GDM1 (cell line): Measurements from ENCODE around the gene MRPS25.
"Not testable (repeated sequence)": the region's sequence is repeated elsewhere in the genome, so short reads cannot be mapped to it uniquely, and the experiment has no call there.

Experiments
- DNase-seq: peaks from one replicate; lab custom pipeline; 2025; lab: John Stamatoyannopoulos, UW

Gene MRPS25

DNA sequence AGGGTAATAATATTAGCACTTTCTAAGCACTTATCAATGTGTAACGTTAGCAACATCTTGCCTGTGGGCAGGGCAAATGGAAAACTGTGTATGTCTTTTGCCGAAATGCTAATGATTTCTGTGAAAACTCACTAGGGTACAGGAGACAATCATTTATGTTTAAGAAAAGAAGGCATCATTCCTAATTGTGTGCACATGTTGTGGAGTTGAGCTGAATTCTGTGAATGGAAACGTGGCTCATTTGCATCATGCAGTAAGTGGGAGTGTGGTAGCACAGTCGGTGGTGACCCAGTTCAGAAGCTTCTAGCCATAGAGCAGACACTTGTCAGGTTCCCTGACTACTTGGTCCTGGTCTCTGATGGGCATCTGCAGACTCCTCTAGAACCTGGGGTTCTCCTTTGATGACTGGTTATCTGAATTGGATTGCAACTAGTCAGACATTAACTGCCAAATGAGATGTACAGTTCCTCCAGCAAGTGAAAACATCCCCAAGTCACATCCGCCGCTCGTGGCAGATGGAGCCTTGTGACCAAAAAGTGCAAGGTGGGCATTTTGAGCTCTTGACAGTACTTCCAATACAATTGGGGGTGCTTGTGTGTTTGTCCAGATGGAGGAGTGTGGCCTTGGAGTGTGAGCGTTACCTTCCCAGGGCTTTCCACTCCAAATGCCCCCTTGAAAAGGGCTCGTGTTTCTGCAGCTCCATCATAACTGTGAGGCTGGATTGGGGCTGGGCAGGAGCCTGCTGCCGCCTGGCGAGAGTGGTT is 21.5 kb downstream of the MRPS25 start:
- no peak for DNase-seq

DNA sequence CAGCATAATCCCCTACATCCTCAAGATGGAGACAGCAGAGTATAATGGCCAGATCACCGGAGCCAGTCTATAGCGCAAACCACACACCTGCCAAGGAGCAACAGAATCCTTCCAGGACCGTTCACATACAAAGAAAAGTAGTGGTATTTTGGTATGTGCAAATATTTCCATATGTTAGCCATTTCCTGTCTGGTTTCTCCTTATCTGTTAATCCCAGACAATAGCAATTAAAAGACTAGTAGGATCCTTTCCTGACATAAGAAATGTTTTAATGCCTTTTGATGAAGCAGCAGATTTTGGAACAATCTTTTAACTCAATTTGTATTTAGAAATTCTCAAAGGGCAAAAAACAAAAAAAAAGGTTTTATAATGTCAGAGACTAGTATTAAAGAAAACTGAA is 22.2 kb downstream of the MRPS25 start:
- no peak for DNase-seq

GRCh38 chr3:15041950-15042349 is 23.2 kb downstream of the MRPS25 start:
- DNase-seq: no peak

DNA sequence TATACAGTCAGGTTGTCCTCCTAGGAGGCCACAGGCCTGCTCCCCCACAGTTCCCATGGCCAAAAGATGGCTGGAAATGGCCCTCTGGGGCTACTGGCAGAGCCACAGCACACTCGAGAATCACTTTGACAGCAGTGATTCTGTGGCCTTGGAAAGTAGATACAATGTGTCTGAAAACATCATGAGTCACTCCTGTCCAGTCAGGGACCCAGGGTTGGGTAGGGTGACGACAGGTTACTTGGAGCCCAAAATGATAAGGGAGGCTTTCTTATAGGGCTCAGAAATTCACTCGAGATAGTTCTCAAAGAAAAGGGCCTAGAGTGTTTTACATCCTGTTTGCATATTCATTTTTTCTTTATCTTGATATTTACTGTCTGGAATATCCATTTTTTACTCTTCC is 24.3 kb downstream of the MRPS25 start:
- DNase-seq: no peak

- no peak for DNase-seq
Observed at GRCh38 chr3:15038306-15038705, 26.8 kb downstream of the MRPS25 start.

GRCh38 chr3:15033103-15033502 is 32.0 kb downstream of the MRPS25 start:
- DNase-seq: no peak

GRCh38 chr3:15032650-15033049 is 32.5 kb downstream of the MRPS25 start:
- no peak for DNase-seq

GRCh38 chr3:15029625-15030024 is 35.5 kb downstream of the MRPS25 start:
- no peak for DNase-seq

- DNase-seq: no peak
Observed at GRCh38 chr3:15023719-15024118, 41.4 kb downstream of the MRPS25 start.

- DNase-seq: no peak
Observed at GRCh38 chr3:15023249-15023648, 41.9 kb downstream of the MRPS25 start.

GRCh38 chr3:15017191-15017590 is 47.9 kb downstream of the MRPS25 start:
- DNase-seq: no peak

DNA sequence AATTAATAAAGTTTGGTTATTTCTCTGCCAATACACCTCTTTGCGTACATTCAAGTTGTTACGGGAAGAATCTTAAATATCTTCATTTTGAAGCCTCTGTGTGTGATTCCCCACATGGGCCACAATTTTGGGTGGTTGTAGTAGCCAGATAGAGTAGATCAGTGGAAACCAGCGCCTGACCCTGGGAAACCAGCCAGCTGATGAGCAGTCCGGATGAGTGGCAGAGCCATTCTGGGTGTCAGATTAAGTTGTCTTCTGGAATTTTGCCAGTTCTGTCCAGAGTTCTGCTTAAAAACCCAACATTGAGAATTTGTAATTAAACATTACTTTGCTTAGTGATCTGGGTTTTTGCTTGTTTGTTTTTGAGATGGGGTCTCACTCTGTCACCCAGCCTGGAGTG is 49.7 kb downstream of the MRPS25 start:
- no peak for DNase-seq

DNA sequence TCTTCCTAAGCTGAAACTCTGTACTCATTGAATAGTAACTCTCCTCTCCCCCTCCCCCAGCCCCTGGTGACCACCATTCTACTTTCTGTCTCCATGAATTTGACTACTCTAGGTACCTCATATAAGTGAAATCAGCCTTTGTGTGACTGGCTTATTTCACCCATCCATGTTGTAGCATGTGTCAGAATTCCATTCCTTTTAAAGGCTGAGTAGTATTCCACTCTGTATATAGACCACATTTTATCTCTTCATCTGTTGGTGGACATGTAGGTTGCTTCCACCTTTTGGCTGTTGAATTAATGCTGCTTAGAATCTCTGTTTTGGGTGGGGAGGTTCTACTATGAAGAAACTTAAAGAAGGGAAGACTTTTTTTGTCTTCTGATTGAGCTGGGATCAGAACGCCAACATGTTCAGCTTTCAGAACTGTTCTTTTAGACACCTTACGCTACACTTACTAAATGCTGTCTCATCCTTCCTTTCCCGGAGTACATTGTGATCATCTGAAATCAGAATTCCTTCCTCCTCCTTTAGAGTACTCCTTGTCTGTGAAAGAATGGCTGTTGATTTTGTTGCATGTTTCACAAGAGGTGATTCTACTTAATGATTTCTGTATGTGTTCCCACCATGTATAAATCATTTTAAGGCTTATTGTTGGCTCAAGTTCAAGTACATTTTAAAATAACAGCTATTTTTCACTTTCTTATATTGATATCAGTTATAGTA is 50.3 kb downstream of the MRPS25 start:
- DNase-seq: no peak

GRCh38 chr3:15011174-15011573 is 53.9 kb downstream of the MRPS25 start:
- DNase-seq: no peak

DNA sequence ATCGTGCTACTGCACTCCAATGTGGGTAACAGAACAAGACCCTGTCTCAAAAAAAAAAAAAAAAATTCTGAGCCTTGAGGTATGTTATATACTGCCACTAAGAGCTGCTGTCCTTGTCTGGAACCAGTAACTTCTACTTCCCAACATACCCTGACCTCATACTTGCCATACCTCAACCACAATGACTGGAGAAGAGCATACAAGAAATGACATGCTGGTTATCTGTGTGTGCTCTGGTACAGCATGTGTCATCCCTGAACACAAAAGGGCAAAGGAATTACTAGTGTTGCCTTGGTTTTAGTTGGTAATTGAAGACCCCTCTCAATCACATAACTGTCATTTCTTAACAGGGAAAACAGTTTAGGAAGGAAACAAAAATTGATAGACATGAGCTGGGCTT is 54.5 kb downstream of the MRPS25 start:
- no peak for DNase-seq

DNA sequence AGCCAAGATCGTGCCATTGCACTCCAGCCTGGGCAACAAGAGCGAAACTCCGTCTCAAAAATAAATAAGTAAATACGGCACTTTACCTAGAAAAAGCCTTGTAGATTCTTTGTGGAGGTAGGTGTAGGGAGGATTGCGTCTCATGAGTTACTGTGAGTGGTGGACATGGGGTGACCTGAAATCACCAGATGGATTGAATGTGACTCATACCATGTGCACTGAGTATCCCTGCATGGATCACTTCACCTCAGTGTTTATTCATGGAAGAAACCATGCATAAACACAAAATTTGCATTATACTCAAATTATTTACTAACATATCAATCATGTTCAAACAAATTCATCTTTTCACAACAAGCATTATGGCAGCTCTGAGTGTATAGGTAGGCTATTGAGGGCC is 55.9 kb downstream of the MRPS25 start:
- no peak for DNase-seq

- DNase-seq: no peak
Observed at GRCh38 chr3:15007681-15008141, 57.4 kb downstream of the MRPS25 start.

DNA sequence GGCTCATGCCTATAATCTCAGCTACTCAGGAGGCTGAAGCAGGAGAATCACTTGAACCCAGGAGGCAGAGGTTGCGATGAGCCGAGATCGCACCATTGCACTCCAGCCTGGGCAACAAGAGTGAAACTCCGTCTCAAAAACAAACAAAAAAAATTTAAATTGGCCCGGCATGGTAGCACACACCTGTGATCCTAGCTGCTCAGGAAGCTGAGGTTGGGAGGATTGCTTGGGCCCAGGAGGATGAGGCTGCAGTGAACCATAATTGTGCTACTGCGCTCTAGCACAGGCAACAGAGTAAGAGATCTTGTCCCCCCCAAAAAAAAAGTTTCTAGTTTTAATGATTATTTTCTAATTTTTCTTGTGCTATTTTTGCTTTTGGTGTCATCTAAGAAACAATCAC is 65.9 kb downstream of the MRPS25 start:
- DNase-seq: not testable (repeated sequence)
